RWPE1 (cell line): ENCODE measurements around the gene DCXR.

Source experiments
- CTCF ChIA-PET: fragments of 350-600 bp; sonication (Branson Sonifier 250); formaldehyde crosslinking; extraction: SDS; loops from one replicate; lab custom pipeline; 2021; lab: Yijun Ruan, JAX
- POLR2A ChIA-PET: fragments of 400-600 bp; formaldehyde crosslinking; extraction: SDS; loops from one replicate; lab custom pipeline; 2020; ENCODE audit warnings: antibody characterized with exemption; ENCODE audit not compliant: low non-redundant PET; lab: Yijun Ruan, JAX
- DNase-seq: peaks from one replicate; pipeline ENCODE4 v3.0.0; 2012; ENCODE audit warnings: low spot score
- H3K27ac ChIP-seq: fragments of 450-650 bp; 2 replicates; pipeline ENCODE4 v1.5.1; 2017
- CTCF ChIP-seq: fragments of 450-650 bp; conservative IDR thresholded peaks from 2 replicates; pipeline ENCODE4 v1.5.1; 2017; ENCODE audit warnings: low read depth, mild to moderate bottlenecking

DCXR gene

GRCh38 chr17:81987161-81987770 lies 50.2 kb downstream of the DCXR start:
- ChIA-PET POLR2A (no interaction called here), CTCF (interaction anchor here (0.7 kb wide), 1 partner anchor 29 kb away, joined by 3 read pairs; no protein-coding TSS in a partner anchor)
- TF ChIP-seq CTCF: no peak
- peak overlapping the region; percentile 100 for H3K27ac ChIP-seq
- DNase-seq: no peak

- ChIA-PET POLR2A (no interaction called here), CTCF (interaction anchor here (1.5 kb wide), 1 partner anchor 27 kb away, joined by 6 read pairs; no protein-coding TSS in a partner anchor)
- H3K27ac ChIP-seq: no peak overlapping the region
- no peak for DNase-seq
- TF ChIP-seq CTCF: no peak
Measured at GRCh38 chr17:81986606-81987005, 50.9 kb downstream of the DCXR start.
